SK-N-SH (cell line): ENCODE data around the gene ARHGEF3.

Source experiments
- CTCF ChIP-seq: fragments of 200-600 bp; sonication (generic); IDR thresholded peaks from 2 replicates; pipeline ENCODE4 v1.6.1; 2017; ENCODE audit warnings: antibody characterized with exemption, mild to moderate bottlenecking, moderate library complexity
- EZH2phosphoT487 ChIP-seq: fragments of 200-600 bp; sonication (generic); IDR thresholded peaks from 2 replicates; pipeline ENCODE4 v1.6.1; 2017; ENCODE audit warnings: low read depth, mixed run types, mild to moderate bottlenecking, antibody characterized with exemption, moderate library complexity, borderline replicate concordance
- MXI1 ChIP-seq: IDR thresholded peaks from 2 replicates; pipeline ENCODE4 v1.6.1; 2012; ENCODE audit warnings: mild to moderate bottlenecking, low read depth, low read length, improper control_type of control experiment
- RAD21 ChIP-seq: IDR thresholded peaks from 2 replicates; pipeline ENCODE4 v1.6.1; 2012; ENCODE audit warnings: mild to moderate bottlenecking, low read length
- REST ChIP-seq: IDR thresholded peaks from 2 replicates; pipeline ENCODE4 v1.6.1; 2012; ENCODE audit warnings: mild to moderate bottlenecking, low read depth, low read length, moderate library complexity
- RXRA ChIP-seq: IDR thresholded peaks from 2 replicates; pipeline ENCODE4 v1.4.0; 2012; ENCODE audit warnings: low read depth, mild to moderate bottlenecking, borderline replicate concordance
- SMC3 ChIP-seq: IDR thresholded peaks from 2 replicates; pipeline ENCODE4 v1.6.1; 2012; ENCODE audit warnings: low read depth, low read length, improper control_type of control experiment
- USF1 ChIP-seq: IDR thresholded peaks from 2 replicates; pipeline ENCODE4 v1.4.0; 2012; ENCODE audit warnings: low read depth, borderline replicate concordance

GRCh38 chr3:56796996-56797395, 4.8 kb downstream of the ARHGEF3 start:
- TF ChIP-seq EZH2phosphoT487 (no peak), RAD21 (no peak), CTCF (no peak), REST (no peak), RXRA (no peak), USF1 (no peak), MXI1 (no peak), SMC3 (no peak)
